ENCODE measurements around the gene PLB1. TPM values are rescaled to one million over a fixed set of nuclear protein-coding genes. Genes with fewer than 3 reads are reported as not detected.
A peak's percentile ranks its signal among the peaks of the same experiment; 100 is the strongest.

PLB1 gene
- total and polyA plus RNA-seq, 2 experiments from 2014 or later, result 19.2 to 19.7 TPM

DNA sequence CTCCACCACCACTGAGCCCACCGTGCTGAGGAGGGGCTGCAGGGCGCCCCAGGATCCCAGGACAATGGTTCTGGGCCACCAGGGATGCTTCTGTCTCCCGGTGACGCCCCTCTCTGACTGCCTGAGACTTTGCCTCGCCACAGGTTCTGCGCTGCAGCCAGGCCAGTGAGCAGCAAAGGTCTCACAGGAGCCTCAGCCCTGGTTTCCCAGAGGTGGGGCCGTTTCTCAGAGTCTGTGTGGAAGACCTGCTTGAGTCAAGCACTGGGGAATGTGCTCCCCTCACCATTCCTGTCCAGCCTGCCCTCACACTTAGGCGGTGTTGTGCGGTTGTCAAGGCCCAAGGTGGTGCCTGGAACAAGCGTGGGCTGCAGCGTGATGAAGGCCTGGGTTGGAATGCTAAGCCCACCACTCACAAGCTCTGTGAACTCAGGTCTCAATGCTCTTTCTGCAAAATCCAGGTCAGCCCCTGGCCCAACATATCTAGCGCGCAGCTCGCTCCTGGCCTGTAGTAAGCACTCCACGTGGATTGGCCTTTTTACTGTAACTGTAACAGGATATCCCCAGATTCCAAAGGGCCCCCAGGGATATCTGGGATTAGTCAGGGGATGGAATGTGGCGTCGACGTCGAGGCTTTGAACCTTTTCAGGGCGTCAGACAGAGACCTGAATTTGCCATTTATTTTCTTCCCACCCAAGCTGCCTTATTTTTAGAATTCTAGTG is 47.6 kb downstream of the PLB1 start:
- Histone ChIP-seq H3K4me2 (no peak overlapping the region), H3K4me3 (no peak overlapping the region), H2AFZ (no peak overlapping the region), H3K4me1 (ENCODE audit: insufficient read depth) (peaks cover 51% of the 10 kb centered on the region), H3K36me3 (replicated peaks; ENCODE audit: insufficient read depth, low read depth) (no peaks in the 10 kb centered on the region), H3K27me3 (no peaks in the 10 kb centered on the region), H3K9me2 (replicated peaks; ENCODE audit: insufficient read depth) (no peaks in the 10 kb centered on the region), H3K79me2 (no peaks in the 10 kb centered on the region), H3K9me3 (ENCODE audit: low read depth) (no peaks in the 10 kb centered on the region), H4K20me1 (ENCODE audit: insufficient read depth, poor library complexity, severe bottlenecking) (no peaks in the 10 kb centered on the region), H3K27ac (peak overlapping the region; percentile 96)
- TF ChIP-seq EZH2 (IDR thresholded peaks at IDR 0.05; ENCODE audit: borderline replicate concordance) (no peak), EZH2phosphoT487 (IDR thresholded peaks at IDR 0.05; ENCODE audit: low read depth, severe bottlenecking, unreplicated experiment) (no peak)
- TF ChIP-seq, protein P1, sequence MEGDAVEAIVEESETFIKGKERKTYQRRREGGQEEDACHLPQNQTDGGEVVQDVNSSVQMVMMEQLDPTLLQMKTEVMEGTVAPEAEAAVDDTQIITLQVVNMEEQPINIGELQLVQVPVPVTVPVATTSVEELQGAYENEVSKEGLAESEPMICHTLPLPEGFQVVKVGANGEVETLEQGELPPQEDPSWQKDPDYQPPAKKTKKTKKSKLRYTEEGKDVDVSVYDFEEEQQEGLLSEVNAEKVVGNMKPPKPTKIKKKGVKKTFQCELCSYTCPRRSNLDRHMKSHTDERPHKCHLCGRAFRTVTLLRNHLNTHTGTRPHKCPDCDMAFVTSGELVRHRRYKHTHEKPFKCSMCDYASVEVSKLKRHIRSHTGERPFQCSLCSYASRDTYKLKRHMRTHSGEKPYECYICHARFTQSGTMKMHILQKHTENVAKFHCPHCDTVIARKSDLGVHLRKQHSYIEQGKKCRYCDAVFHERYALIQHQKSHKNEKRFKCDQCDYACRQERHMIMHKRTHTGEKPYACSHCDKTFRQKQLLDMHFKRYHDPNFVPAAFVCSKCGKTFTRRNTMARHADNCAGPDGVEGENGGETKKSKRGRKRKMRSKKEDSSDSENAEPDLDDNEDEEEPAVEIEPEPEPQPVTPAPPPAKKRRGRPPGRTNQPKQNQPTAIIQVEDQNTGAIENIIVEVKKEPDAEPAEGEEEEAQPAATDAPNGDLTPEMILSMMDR (IDR thresholded peaks at IDR 0.05; ENCODE audit: poor library complexity), result no peak
- no peak for DNase-seq (ENCODE audit: low spot score)
- 59% methylated on average over 20 of the region's 20 CpGs for WGBS (ENCODE audit: low lambda C conversion rate, missing lambda C conversion rate)

DNA sequence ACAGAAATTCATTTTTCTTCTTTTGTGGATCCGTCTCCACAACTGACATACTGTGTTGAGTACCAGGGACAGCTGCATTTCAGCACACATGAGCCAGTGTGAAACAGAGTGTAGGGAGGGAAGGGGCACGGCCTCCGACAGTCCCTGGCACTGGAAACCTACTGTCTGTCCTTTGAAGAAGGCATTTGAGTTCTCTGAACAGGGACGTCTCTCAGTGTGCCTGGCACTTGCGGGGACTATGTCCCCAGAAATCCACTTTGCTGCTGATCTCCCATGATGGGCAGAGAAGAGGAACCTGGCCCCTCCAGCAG is 48.1 kb downstream of the PLB1 start:
- Histone ChIP-seq H3K27ac (peak overlapping the region; percentile 96), H3K9me2 (replicated peaks; ENCODE audit: insufficient read depth) (no peaks in the 10 kb centered on the region)
- WGBS (ENCODE audit: low lambda C conversion rate, missing lambda C conversion rate), result 67% methylated on average over 5 of the region's 5 CpGs

GRCh38 chr2:28544405-28544921 is 48.6 kb downstream of the PLB1 start:
- Histone ChIP-seq H3K9me2 (replicated peaks; ENCODE audit: insufficient read depth) (no peaks in the 10 kb centered on the region), H3K9me3 (ENCODE audit: low read depth) (no peaks in the 10 kb centered on the region), H3K27me3 (no peaks in the 10 kb centered on the region), H3K4me3 (no peak overlapping the region), H4K20me1 (ENCODE audit: insufficient read depth, poor library complexity, severe bottlenecking) (no peaks in the 10 kb centered on the region), H2AFZ (no peak overlapping the region), H3K4me1 (ENCODE audit: insufficient read depth) (peaks cover 52% of the 10 kb centered on the region), H3K79me2 (no peaks in the 10 kb centered on the region), H3K27ac (peak overlapping the region; percentile 96), H3K4me2 (peak overlapping the region; percentile 36), H3K36me3 (replicated peaks; ENCODE audit: insufficient read depth, low read depth) (no peaks in the 10 kb centered on the region)
- peak; percentile 75 for DNase-seq (ENCODE audit: low spot score)
- TF ChIP-seq, protein P1 (IDR thresholded peaks at IDR 0.05; ENCODE audit: poor library complexity), result no peak
- TF ChIP-seq EZH2phosphoT487 (IDR thresholded peaks at IDR 0.05; ENCODE audit: low read depth, severe bottlenecking, unreplicated experiment) (no peak), EZH2 (IDR thresholded peaks at IDR 0.05; ENCODE audit: borderline replicate concordance) (no peak)
- 33% methylated on average over 8 of the region's 8 CpGs for WGBS (ENCODE audit: low lambda C conversion rate, missing lambda C conversion rate)

More for the DNA sequence above, 48.1 kb downstream of the PLB1 start:
- no peak overlapping the region for H3K4me3 ChIP-seq
- peaks cover 52% of the 10 kb centered on the region for H3K4me1 ChIP-seq (ENCODE audit: insufficient read depth)
- DNase-seq (ENCODE audit: low spot score), result no peak
- no peaks in the 10 kb centered on the region for H3K27me3 ChIP-seq
- no peaks in the 10 kb centered on the region for H3K36me3 ChIP-seq (replicated peaks; ENCODE audit: insufficient read depth, low read depth)
- no peaks in the 10 kb centered on the region for H4K20me1 ChIP-seq (ENCODE audit: insufficient read depth, poor library complexity, severe bottlenecking)
- peak overlapping the region; percentile 36 for H3K4me2 ChIP-seq
- H2AFZ ChIP-seq, result no peak overlapping the region
- H3K9me3 ChIP-seq (ENCODE audit: low read depth), result no peaks in the 10 kb centered on the region
- TF ChIP-seq EZH2 (IDR thresholded peaks at IDR 0.05; ENCODE audit: borderline replicate concordance) (no peak), EZH2phosphoT487 (IDR thresholded peaks at IDR 0.05; ENCODE audit: low read depth, severe bottlenecking, unreplicated experiment) (no peak)
- TF ChIP-seq, protein P1 (IDR thresholded peaks at IDR 0.05; ENCODE audit: poor library complexity), result no peak
- H3K79me2 ChIP-seq, result no peaks in the 10 kb centered on the region
